HG02885 (cell line): Measurements from ENCODE around the gene PHIP.
"Not testable (repeated sequence)": the region's sequence is repeated elsewhere in the genome, so short reads cannot be mapped to it uniquely, and the experiment has no call there.

Experiments
- ATAC-seq: cut with Tn5 transposase; IDR thresholded peaks from one replicate; pipeline ENCODE4 v1.9.1; 2021; ENCODE audit warnings: mild to moderate bottlenecking; ENCODE audit not compliant: unreplicated experiment, poor library complexity

Gene PHIP

GRCh38 chr6:79078075-79078969, at the start of gene PHIP:
TSS of gene PHIP (minus strand) at chr6:79078254. CDS start at chr6:79078068, 186 bp downstream.
- peak; percentile 67 for ATAC-seq

- ATAC-seq: no peak
Observed at GRCh38 chr6:79127660-79128059, 49.6 kb upstream of the PHIP start.

GRCh38 chr6:79119217-79119616, 41.2 kb upstream of the PHIP start:
- no peak for ATAC-seq

- ATAC-seq: no peak
Observed at GRCh38 chr6:79117752-79118151, 39.7 kb upstream of the PHIP start.

GRCh38 chr6:79115553-79116182, 37.6 kb upstream of the PHIP start:
- no peak for ATAC-seq

GRCh38 chr6:79111549-79111948, 33.5 kb upstream of the PHIP start:
- ATAC-seq: no peak

GRCh38 chr6:79101164-79101563, 23.1 kb upstream of the PHIP start:
- ATAC-seq: no peak

- ATAC-seq: no peak
Observed at GRCh38 chr6:79100304-79100703, 22.2 kb upstream of the PHIP start.

GRCh38 chr6:79094938-79095337, 16.9 kb upstream of the PHIP start:
- no peak for ATAC-seq

GRCh38 chr6:79091801-79092200, 13.7 kb upstream of the PHIP start:
- ATAC-seq: not testable (repeated sequence)

- ATAC-seq: no peak
Observed at GRCh38 chr6:79089552-79090404, 11.7 kb upstream of the PHIP start.

GRCh38 chr6:79084693-79085092, 6.6 kb upstream of the PHIP start:
- no peak for ATAC-seq

GRCh38 chr6:79082304-79082703, 4.2 kb upstream of the PHIP start:
- ATAC-seq: no peak

- no peak for ATAC-seq
Observed at GRCh38 chr6:79081663-79082062, 3.6 kb upstream of the PHIP start.

- no peak for ATAC-seq
Observed at GRCh38 chr6:79079561-79080041, 1.5 kb upstream of the PHIP start.

GRCh38 chr6:79077715-79078074, 359 bp downstream of the PHIP start:
- peak; percentile 34 for ATAC-seq

GRCh38 chr6:79076782-79077641, 1.0 kb downstream of the PHIP start:
- ATAC-seq: peak; percentile 54

GRCh38 chr6:79076160-79076559, 1.9 kb downstream of the PHIP start:
- ATAC-seq: no peak

- no peak for ATAC-seq
Observed at GRCh38 chr6:79073888-79074287, 4.2 kb downstream of the PHIP start.
